C4-2B (cell line): ENCODE results near the gene GRAP2.

Experiments used
- ZFX ChIP-seq: fragments of 450-650 bp; IDR thresholded peaks from 2 replicates; pipeline ENCODE4 v1.6.1; 2017
- TF ChIP-seq, protein P1 (sequence below): fragments of 450-650 bp; conservative IDR thresholded peaks from 2 replicates; pipeline ENCODE4 v1.5.1; 2017; ENCODE audit warnings: mild to moderate bottlenecking

DNA sequence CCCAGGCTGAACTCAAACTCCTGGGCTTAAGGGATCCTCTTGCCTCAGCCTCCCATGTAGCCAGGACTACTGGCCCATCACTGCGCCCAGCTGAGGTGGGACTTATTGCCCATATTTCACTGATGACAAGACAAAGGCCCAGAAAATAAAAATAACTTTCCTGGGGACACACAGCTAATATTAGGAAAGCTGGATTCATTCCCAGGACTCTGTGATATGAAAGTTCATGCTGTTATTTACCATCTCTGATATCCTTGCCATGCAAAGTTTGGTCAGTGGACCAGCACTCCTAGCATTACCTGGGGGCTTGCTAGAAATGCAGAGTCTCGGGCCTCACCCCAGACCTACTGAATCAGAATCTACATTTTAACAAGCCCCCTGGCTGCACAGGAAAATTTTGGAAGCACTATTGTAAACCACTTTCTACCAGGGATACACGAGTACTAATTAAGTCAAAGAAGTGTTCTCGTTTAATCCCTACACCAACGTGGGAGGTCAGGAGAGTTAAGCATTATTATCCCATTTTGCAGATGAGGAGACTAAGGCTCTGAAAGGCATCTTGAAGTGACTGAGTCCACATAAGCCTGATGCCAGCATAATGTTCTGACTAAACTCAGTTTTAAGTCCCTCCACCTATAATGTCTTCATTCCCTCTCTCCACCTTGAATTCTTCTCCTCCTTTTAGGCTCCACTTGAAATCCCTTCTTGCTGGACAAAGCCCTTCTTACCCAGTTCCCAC lies 91.4 kb downstream of the GRAP2 start:
- TF ChIP-seq, protein P1, sequence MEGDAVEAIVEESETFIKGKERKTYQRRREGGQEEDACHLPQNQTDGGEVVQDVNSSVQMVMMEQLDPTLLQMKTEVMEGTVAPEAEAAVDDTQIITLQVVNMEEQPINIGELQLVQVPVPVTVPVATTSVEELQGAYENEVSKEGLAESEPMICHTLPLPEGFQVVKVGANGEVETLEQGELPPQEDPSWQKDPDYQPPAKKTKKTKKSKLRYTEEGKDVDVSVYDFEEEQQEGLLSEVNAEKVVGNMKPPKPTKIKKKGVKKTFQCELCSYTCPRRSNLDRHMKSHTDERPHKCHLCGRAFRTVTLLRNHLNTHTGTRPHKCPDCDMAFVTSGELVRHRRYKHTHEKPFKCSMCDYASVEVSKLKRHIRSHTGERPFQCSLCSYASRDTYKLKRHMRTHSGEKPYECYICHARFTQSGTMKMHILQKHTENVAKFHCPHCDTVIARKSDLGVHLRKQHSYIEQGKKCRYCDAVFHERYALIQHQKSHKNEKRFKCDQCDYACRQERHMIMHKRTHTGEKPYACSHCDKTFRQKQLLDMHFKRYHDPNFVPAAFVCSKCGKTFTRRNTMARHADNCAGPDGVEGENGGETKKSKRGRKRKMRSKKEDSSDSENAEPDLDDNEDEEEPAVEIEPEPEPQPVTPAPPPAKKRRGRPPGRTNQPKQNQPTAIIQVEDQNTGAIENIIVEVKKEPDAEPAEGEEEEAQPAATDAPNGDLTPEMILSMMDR, result no peak
- no peak for TF ChIP-seq ZFX
